ENCODE data around the gene GPX4. TPM values are rescaled to one million over a fixed set of nuclear protein-coding genes. Genes with fewer than 3 reads are reported as not detected.

Gene GPX4
- total and polyA plus RNA-seq, 10 of the 15 experiments (the other 5 are each of a cell fraction or from before 2014, with no cell fraction given), result 33.3 to 749 (median 297) TPM

- CTCF ChIA-PET, result interaction anchor here (0.9 to 2.2 kb wide), 10 partner anchors 11 to 130 kb away, joined by 3 to 11 read pairs (median 4); partner anchors contain the start of genes ABCA7 and RNU6-2
- DNase-seq (ENCODE audit: low read depth, low spot score) (no peak), ATAC-seq (no peak), FAIRE-seq (no peak)
- H3K79me2 ChIP-seq (ENCODE audit: control insufficient read depth, insufficient read depth, low read length), result peaks cover 18% of the 10 kb centered on the region
- H3K4me3 ChIP-seq, result no peak overlapping the region
- H3K27ac ChIP-seq (ENCODE audit: control insufficient read depth, insufficient read depth), result no peak overlapping the region
- H3K27me3 ChIP-seq (replicated peaks in 1 of 2; ENCODE audit: control insufficient read depth in 2 of 2, insufficient read depth in 2 of 2, low read length in 1 of 2), result no peaks in the 10 kb centered on the region
- 93% methylated on average over 34 of the region's 37 CpGs for WGBS (ENCODE audit: insufficient coverage, insufficient replicate concordance, low lambda C conversion rate, missing lambda C conversion rate)
- SMC1A ChIA-PET (ENCODE audit: uncharacterized antibody, unreplicated experiment), result interaction anchor here (1.0 to 2.3 kb wide), 4 partner anchors 11 to 49 kb away, joined by 3 to 11 read pairs (median 4); no protein-coding TSS in a partner anchor
- RAD21 ChIA-PET (ENCODE audit: unreplicated experiment), result interaction anchor here (0.6 to 1.4 kb wide), 10 partner anchors 13 to 70 kb away, joined by 3 to 6 read pairs (median 4); no protein-coding TSS in a partner anchor
- no peaks in the 10 kb centered on the region for H4K20me1 ChIP-seq (ENCODE audit: control insufficient read depth, insufficient read depth)
- no peak overlapping the region for H3K9ac ChIP-seq (ENCODE audit: control insufficient read depth, insufficient read depth, low read length)
- in situ Hi-C loops (cut with MboI), result no loop called here
- H3K36me3 ChIP-seq (ENCODE audit: control insufficient read depth in 2 of 2, insufficient read depth in 2 of 2, low read length in 1 of 2), result no peaks in the 10 kb centered on the region
- intact Hi-C loops (cut with micrococcal nuclease; ENCODE audit: unreplicated experiment), result loop anchor here (2.0 kb wide), 1 partner anchor 23 kb away; the partner anchor contains the start of gene ABCA7
- H2AFZ ChIP-seq (ENCODE audit: control insufficient read depth, low read depth, low read length), result no peak overlapping the region; the same call in 1 of the 2 replicates
- BruUV-seq (replicated peaks), result no TSS peak
- no peak overlapping the region; the same call in 1 of the 2 replicates for H3K4me2 ChIP-seq (ENCODE audit: control insufficient read depth, insufficient read depth)
- H3K9me3 ChIP-seq (replicated peaks; ENCODE audit: control insufficient read depth, insufficient read depth, low read length), result no peaks in the 10 kb centered on the region
- POLR2A ChIA-PET, result interaction anchor here (0.6 to 2.8 kb wide), 11 partner anchors 9 to 149 kb away, joined by 3 to 12 read pairs (median 4); no protein-coding TSS in a partner anchor
- H3K4me1 ChIP-seq (ENCODE audit: control insufficient read depth, insufficient read depth, low read length), result peaks cover 17% of the 10 kb centered on the region
- no peak for TF ChIP-seq HSF1 (IDR thresholded peaks at IDR 0.05; ENCODE audit: low read depth, low read length)
- TF ChIP-seq EP300 (IDR thresholded peaks at IDR 0.05; ENCODE audit: borderline replicate concordance in 1 of 2, control insufficient read depth in 1 of 2, low read depth in 2 of 2, low read length in 2 of 2), result no peak
- no peak for TF ChIP-seq STAT1 (conservative IDR thresholded peaks at IDR 0.05)
- no peak for TF ChIP-seq SKIL (IDR thresholded peaks at IDR 0.05; ENCODE audit: low read depth, poor library complexity, severe bottlenecking)
- TF ChIP-seq MYC (IDR thresholded peaks at IDR 0.05; ENCODE audit: insufficient read depth, insufficient read length, insufficient replicate concordance, low read length, severe bottlenecking), result no peak
- TF ChIP-seq ZNF384 (IDR thresholded peaks at IDR 0.05; ENCODE audit: borderline replicate concordance, low read depth, low read length), result no peak
- TF ChIP-seq PRDM15 (CRISPR knock-in tag; IDR thresholded peaks at IDR 0.05), result no peak
- no peak for TF ChIP-seq KAT2A (conservative IDR thresholded peaks at IDR 0.05; ENCODE audit: control insufficient read depth, low read depth, low read length)
- TF ChIP-seq JUND (IDR thresholded peaks at IDR 0.05; ENCODE audit: low read depth, low read length), result no peak
These were observed 39.7 kb upstream of the GPX4 start for GRCh38 chr19:1063909-1064660.
